GM12878 (cell line): Measurements from ENCODE around the gene FAP. TPM values are rescaled to one million over a fixed set of nuclear protein-coding genes. Genes with fewer than 3 reads are reported as not detected.

Experiments used
- ATAC-seq: fragments of 200-7000 bp; cut with Tn5 transposase; 3 replicates; pipeline ENCODE4 v1.9.1; 2020; ENCODE audit warnings: mild to moderate bottlenecking, moderate library complexity
- BruUV-seq: library from RNA; stranded (reverse); fragments of 400-500 nt; replicated peaks from 2 replicates; lab custom pipeline; 2021; lab: Mats Ljungman, UMichigan
- CTCF ChIA-PET: fragments of 300-600 bp; sonication (Branson Sonifier 250); formaldehyde crosslinking; extraction: SDS; loops from one replicate; lab custom pipeline; 2021; ENCODE audit warnings: inconsistent platforms; lab: Yijun Ruan, JAX
- POLR2A ChIA-PET: fragments of 350-600 bp; formaldehyde crosslinking; extraction: SDS; loops from one replicate; lab custom pipeline; 2021; ENCODE audit warnings: inconsistent platforms; lab: Charles Lee
- RAD21 ChIA-PET: fragments of 300-600 bp; sonication (Branson Sonifier 250); formaldehyde crosslinking; loops from one replicate; lab custom pipeline; 2023; ENCODE audit warnings: antibody characterized with exemption; ENCODE audit not compliant: unreplicated experiment; lab: Charles Lee
- SMC1A ChIA-PET: fragments of 300-600 bp; sonication (Branson Sonifier 250); formaldehyde crosslinking; loops from one replicate; lab custom pipeline; 2023; ENCODE audit not compliant: unreplicated experiment, uncharacterized antibody; lab: Charles Lee
- DNase-seq: peaks from one replicate; pipeline ENCODE4 v3.0.0-alpha.2; 2011; ENCODE audit warnings: low read depth, low spot score
- FAIRE-seq: peaks from 3 replicates; lab custom pipeline; 2011; peaks lifted over from hg19 to GRCh38; lab: Jason Lieb, UNC
- H2AFZ ChIP-seq: 2 replicates; pipeline ENCODE4 v1.6.0; 2011; ENCODE audit warnings: low read depth, low read length, control low read depth; ENCODE audit not compliant: control insufficient read depth
- H3K27ac ChIP-seq: 2 replicates; pipeline ENCODE4 v1.5.1; 2011; ENCODE audit warnings: control low read depth; ENCODE audit not compliant: control insufficient read depth, insufficient read depth
- H3K27me3 ChIP-seq, 2 experiments: replicated peaks in 1 of 2; 2 replicates each; pipeline versions ENCODE4 v1.6.0 to v1.6.1; 2011; ENCODE audit warnings: low read length in 1 of 2; ENCODE audit not compliant: control insufficient read depth in 2 of 2, insufficient read depth in 2 of 2
- H3K36me3 ChIP-seq, 2 experiments: 2 replicates each; pipeline ENCODE4 v1.5.1; 2011; ENCODE audit warnings: low read length in 1 of 2; ENCODE audit not compliant: control insufficient read depth in 2 of 2, insufficient read depth in 2 of 2
- H3K4me1 ChIP-seq: 2 replicates; pipeline ENCODE4 v1.6.1; 2011; ENCODE audit warnings: mild to moderate bottlenecking, low read length, moderate library complexity, mixed read lengths; ENCODE audit not compliant: control insufficient read depth, insufficient read depth
- H3K4me2 ChIP-seq: 2 replicates; pipeline ENCODE4 v1.6.0; 2011; ENCODE audit warnings: control low read depth; ENCODE audit not compliant: control insufficient read depth, insufficient read depth
- H3K4me3 ChIP-seq: fragments of 200-600 bp; sonication (generic); 2 replicates; pipeline ENCODE4 v1.5.1; 2016
- H3K79me2 ChIP-seq: 2 replicates; pipeline ENCODE4 v1.6.0; 2011; ENCODE audit warnings: low read length; ENCODE audit not compliant: control insufficient read depth, insufficient read depth
- H3K9ac ChIP-seq: 2 replicates; pipeline ENCODE4 v1.8.0; 2011; ENCODE audit warnings: low read length, control low read depth, mixed read lengths; ENCODE audit not compliant: control insufficient read depth, insufficient read depth
- H3K9me3 ChIP-seq: replicated peaks from 3 replicates; pipeline ENCODE4 v1.5.1; 2011; ENCODE audit warnings: mild to moderate bottlenecking, low read length; ENCODE audit not compliant: control insufficient read depth, insufficient read depth
- H4K20me1 ChIP-seq: 2 replicates; pipeline ENCODE4 v1.6.0; 2011; ENCODE audit not compliant: control insufficient read depth, insufficient read depth
- EZH2 ChIP-seq: IDR thresholded peaks from 2 replicates; pipeline ENCODE4 v1.6.1; 2012; ENCODE audit warnings: low read depth, mild to moderate bottlenecking, control low read depth, inconsistent platforms, low read length, borderline replicate concordance; ENCODE audit not compliant: control insufficient read depth
- FOXK2 ChIP-seq: fragments of 450-650 bp; IDR thresholded peaks from 2 replicates; pipeline ENCODE4 v1.6.1; 2017; ENCODE audit warnings: mild to moderate bottlenecking, moderate library complexity
- IRF3 ChIP-seq: fragments of 450-650 bp; IDR thresholded peaks from 2 replicates; pipeline ENCODE4 v1.6.1; 2014; ENCODE audit warnings: mild to moderate bottlenecking
- MEF2A ChIP-seq: IDR thresholded peaks from 2 replicates; pipeline ENCODE4 v1.6.1; 2011; ENCODE audit warnings: low read depth, mild to moderate bottlenecking, low read length, moderate library complexity; ENCODE audit not compliant: insufficient read depth
- MTA2 ChIP-seq: fragments of 450-650 bp; IDR thresholded peaks from 2 replicates; pipeline ENCODE4 v1.6.1; 2016; ENCODE audit warnings: low read depth, mild to moderate bottlenecking, moderate library complexity
- MTA3 ChIP-seq: IDR thresholded peaks from 2 replicates; pipeline ENCODE4 v1.6.1; 2012; ENCODE audit warnings: low read length, inconsistent platforms, borderline replicate concordance
- PKNOX1 ChIP-seq: fragments of 450-650 bp; IDR thresholded peaks from 2 replicates; pipeline ENCODE4 v1.6.1; 2016; ENCODE audit warnings: mild to moderate bottlenecking
- POLR2AphosphoS5 ChIP-seq: IDR thresholded peaks from 2 replicates; pipeline ENCODE4 v1.6.1; 2011; ENCODE audit warnings: mild to moderate bottlenecking, low read length, inconsistent platforms
- RBBP5 ChIP-seq: fragments of 200-600 bp; sonication (generic); conservative IDR thresholded peaks from 2 replicates; pipeline ENCODE4 v1.6.1; 2016
- RELA ChIP-seq: fragments of 450-650 bp; IDR thresholded peaks from 2 replicates; pipeline ENCODE4 v1.8.0; 2014; ENCODE audit warnings: borderline replicate concordance; ENCODE audit not compliant: partially characterized antibody
- SMARCA5 ChIP-seq: fragments of 450-650 bp; IDR thresholded peaks from 2 replicates; pipeline ENCODE4 v1.6.1; 2017; ENCODE audit warnings: mild to moderate bottlenecking
- SP1 ChIP-seq: IDR thresholded peaks from one replicate; pipeline ENCODE4 v1.6.1; 2011; ENCODE audit warnings: low read depth, low read length
- YBX1 ChIP-seq: fragments of 450-650 bp; IDR thresholded peaks from 2 replicates; pipeline ENCODE4 v1.6.1; 2016; ENCODE audit warnings: antibody characterized with exemption
- ZNF592 ChIP-seq: fragments of 450-650 bp; IDR thresholded peaks from 2 replicates; pipeline ENCODE4 v1.6.1; 2017; ENCODE audit warnings: mild to moderate bottlenecking, moderate library complexity
- WGBS: methylation state at CpG from one replicate; pipeline ENCODE4 v1.1.6; 2016; ENCODE audit warnings: low lambda C conversion rate; ENCODE audit not compliant: insufficient replicate concordance, insufficient coverage; ENCODE audit errors: missing lambda C conversion rate; 5-methylcytosine and 5-hydroxymethylcytosine counted together
- in situ Hi-C: fragments of 300-500 bp; cut with MboI; formaldehyde crosslinking; loops from 9 replicates; pipeline ENCODE4 v1.14.3; 2018; ENCODE audit warnings: mixed read lengths
- intact Hi-C: fragments of 100-400 bp; cut with micrococcal nuclease; formaldehyde crosslinking; loops from one replicate; pipeline ENCODE4 v1.14.2; 2022; ENCODE audit not compliant: unreplicated experiment
- polyA plus RNA-seq, 11 experiments: library from polyadenylated mRNA; depleted of rRNA in 4 of 11; unstranded in 6 of 11; stranded (reverse) in 5 of 11; fragments of >200 nt; fragmentation: Nextera tagmentation in 4 of 11; fragmentation: Illumina TruSeq in 1 of 11; extraction: Ambion mirVana in 4 of 11; extraction: Trizol in 1 of 11; gene quantifications; 1 replicate in 1 of 11; 2 replicates in 10 of 11; pipeline versions ENCODE4 v1.2.1 to v1.2.3, GENCODE V29; 2011 to 2016; ENCODE audit warnings: inconsistent platforms in 2 of 11, missing spikeins in 2 of 11, low read depth in 1 of 11
- total RNA-seq, 4 experiments: library from RNA; depleted of rRNA in 3 of 4; stranded (reverse); fragments of >200 nt in 3 of 4; fragmentation: Illumina TruSeq in 1 of 4; extraction: Trizol in 1 of 4; gene quantifications; 2 replicates each; pipeline versions ENCODE4 v1.2.1 to v1.2.3, GENCODE V29; 2013 to 2021
- TF ChIP-seq, protein P1 (sequence below): fragments of 150-350 bp; IDR thresholded peaks from 2 replicates; pipeline ENCODE4 v1.6.1; 2014; ENCODE audit warnings: mild to moderate bottlenecking, low read depth, low read length
- TF ChIP-seq, protein P2 (sequence below): IDR thresholded peaks from 2 replicates; pipeline ENCODE4 v1.6.1; 2011; ENCODE audit warnings: low read depth, low read length, improper control_type of control experiment, borderline replicate concordance

The FAP gene
- total and polyA plus RNA-seq, 10 of the 15 experiments (the other 5 are each of a cell fraction or from before 2014, with no cell fraction given), result 0.16 TPM; not detected in 9

- Histone ChIP-seq H3K9me3 (no peaks in the 10 kb centered on the region), H3K4me3 (no peak overlapping the region), H3K27me3 (no peaks in the 10 kb centered on the region; a peak in 1 of 4 replicates), H3K4me2 (no peak overlapping the region), H3K9ac (no peak overlapping the region), H3K79me2 (no peaks in the 10 kb centered on the region), H3K27ac (no peak overlapping the region), H4K20me1 (no peaks in the 10 kb centered on the region), H3K4me1 (no peaks in the 10 kb centered on the region), H3K36me3 (no peaks in the 10 kb centered on the region), H2AFZ (no peak overlapping the region)
- ChIA-PET SMC1A (no interaction called here), RAD21 (no interaction called here), CTCF (interaction anchor here (0.6 to 1.3 kb wide), 3 partner anchors 19 to 87 kb away, joined by 3 to 5 read pairs (median 4); no protein-coding TSS in a partner anchor), POLR2A (no interaction called here)
- DNase-seq (no peak), ATAC-seq (no peak), FAIRE-seq (no peak)
- WGBS, result 10% methylated on average over 5 of the region's 5 CpGs
- intact Hi-C loops (no loop called here), in situ Hi-C loops (no loop called here)
- no TSS peak for BruUV-seq
- TF ChIP-seq RELA (no peak), POLR2AphosphoS5 (no peak), SP1 (no peak), MTA3 (no peak), MTA2 (no peak), YBX1 (no peak), FOXK2 (no peak), IRF3 (no peak), SMARCA5 (no peak), MEF2A (no peak), PKNOX1 (no peak), EZH2 (no peak), RBBP5 (no peak), ZNF592 (no peak)
- TF ChIP-seq, protein P1, sequence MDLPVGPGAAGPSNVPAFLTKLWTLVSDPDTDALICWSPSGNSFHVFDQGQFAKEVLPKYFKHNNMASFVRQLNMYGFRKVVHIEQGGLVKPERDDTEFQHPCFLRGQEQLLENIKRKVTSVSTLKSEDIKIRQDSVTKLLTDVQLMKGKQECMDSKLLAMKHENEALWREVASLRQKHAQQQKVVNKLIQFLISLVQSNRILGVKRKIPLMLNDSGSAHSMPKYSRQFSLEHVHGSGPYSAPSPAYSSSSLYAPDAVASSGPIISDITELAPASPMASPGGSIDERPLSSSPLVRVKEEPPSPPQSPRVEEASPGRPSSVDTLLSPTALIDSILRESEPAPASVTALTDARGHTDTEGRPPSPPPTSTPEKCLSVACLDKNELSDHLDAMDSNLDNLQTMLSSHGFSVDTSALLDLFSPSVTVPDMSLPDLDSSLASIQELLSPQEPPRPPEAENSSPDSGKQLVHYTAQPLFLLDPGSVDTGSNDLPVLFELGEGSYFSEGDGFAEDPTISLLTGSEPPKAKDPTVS, result no peak
- TF ChIP-seq, protein P2, sequence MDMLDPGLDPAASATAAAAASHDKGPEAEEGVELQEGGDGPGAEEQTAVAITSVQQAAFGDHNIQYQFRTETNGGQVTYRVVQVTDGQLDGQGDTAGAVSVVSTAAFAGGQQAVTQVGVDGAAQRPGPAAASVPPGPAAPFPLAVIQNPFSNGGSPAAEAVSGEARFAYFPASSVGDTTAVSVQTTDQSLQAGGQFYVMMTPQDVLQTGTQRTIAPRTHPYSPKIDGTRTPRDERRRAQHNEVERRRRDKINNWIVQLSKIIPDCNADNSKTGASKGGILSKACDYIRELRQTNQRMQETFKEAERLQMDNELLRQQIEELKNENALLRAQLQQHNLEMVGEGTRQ, result no peak
Measured at GRCh38 chr2:162185541-162186232, 57.6 kb downstream of the FAP start.
